ENCODE data around the gene PGAP6.

DNA sequence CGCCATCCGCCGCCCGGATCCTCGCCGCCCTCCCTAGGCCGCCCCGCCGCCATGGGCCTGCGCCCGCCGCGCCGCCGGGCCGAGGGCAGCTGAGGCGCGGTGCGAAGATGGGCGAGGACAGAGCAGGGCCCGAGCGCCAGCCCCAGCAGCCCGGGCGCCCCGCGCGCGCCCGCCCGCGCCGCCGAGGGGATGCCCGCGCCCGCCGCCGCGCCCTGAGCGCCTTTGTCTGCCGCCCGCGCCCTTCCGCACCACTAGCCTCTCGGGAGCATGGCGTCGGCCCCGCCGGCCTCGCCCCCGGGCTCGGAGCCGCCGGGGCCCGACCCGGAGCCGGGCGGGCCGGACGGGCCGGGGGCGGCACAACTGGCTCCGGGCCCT lies 43.9 kb upstream of the PGAP6 start:
- TF ChIP-seq, protein P1, sequence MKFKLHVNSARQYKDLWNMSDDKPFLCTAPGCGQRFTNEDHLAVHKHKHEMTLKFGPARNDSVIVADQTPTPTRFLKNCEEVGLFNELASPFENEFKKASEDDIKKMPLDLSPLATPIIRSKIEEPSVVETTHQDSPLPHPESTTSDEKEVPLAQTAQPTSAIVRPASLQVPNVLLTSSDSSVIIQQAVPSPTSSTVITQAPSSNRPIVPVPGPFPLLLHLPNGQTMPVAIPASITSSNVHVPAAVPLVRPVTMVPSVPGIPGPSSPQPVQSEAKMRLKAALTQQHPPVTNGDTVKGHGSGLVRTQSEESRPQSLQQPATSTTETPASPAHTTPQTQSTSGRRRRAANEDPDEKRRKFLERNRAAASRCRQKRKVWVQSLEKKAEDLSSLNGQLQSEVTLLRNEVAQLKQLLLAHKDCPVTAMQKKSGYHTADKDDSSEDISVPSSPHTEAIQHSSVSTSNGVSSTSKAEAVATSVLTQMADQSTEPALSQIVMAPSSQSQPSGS (IDR thresholded peaks at IDR 0.05; ENCODE audit: low read length): no peak
- TF ChIP-seq, protein P2, sequence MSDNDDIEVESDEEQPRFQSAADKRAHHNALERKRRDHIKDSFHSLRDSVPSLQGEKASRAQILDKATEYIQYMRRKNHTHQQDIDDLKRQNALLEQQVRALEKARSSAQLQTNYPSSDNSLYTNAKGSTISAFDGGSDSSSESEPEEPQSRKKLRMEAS (IDR thresholded peaks at IDR 0.05): no peak
- TF ChIP-seq, protein P3, sequence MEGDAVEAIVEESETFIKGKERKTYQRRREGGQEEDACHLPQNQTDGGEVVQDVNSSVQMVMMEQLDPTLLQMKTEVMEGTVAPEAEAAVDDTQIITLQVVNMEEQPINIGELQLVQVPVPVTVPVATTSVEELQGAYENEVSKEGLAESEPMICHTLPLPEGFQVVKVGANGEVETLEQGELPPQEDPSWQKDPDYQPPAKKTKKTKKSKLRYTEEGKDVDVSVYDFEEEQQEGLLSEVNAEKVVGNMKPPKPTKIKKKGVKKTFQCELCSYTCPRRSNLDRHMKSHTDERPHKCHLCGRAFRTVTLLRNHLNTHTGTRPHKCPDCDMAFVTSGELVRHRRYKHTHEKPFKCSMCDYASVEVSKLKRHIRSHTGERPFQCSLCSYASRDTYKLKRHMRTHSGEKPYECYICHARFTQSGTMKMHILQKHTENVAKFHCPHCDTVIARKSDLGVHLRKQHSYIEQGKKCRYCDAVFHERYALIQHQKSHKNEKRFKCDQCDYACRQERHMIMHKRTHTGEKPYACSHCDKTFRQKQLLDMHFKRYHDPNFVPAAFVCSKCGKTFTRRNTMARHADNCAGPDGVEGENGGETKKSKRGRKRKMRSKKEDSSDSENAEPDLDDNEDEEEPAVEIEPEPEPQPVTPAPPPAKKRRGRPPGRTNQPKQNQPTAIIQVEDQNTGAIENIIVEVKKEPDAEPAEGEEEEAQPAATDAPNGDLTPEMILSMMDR (IDR thresholded peaks at IDR 0.05; ENCODE audit: control extremely low read depth in 1 of 3, insufficient read depth in 1 of 3, low read depth in 1 of 3, low read length in 3 of 3): no peak
- TF ChIP-seq BRCA1 (IDR thresholded peaks at IDR 0.05; ENCODE audit: low read depth, low read length): no peak
- TF ChIP-seq SRF (IDR thresholded peaks at IDR 0.05; ENCODE audit: low read depth, low read length): no peak
- TF ChIP-seq CHD1 (IDR thresholded peaks at IDR 0.05; ENCODE audit: low read depth, low read length): no peak
- TF ChIP-seq POLR2A (IDR thresholded peaks at IDR 0.05; ENCODE audit: control extremely low read depth in 1 of 2, low read depth in 2 of 2, low read length in 2 of 2): no peak
- no peak for TF ChIP-seq EGR1 (IDR thresholded peaks at IDR 0.05; ENCODE audit: borderline replicate concordance, low read depth, low read length)
- no peak for TF ChIP-seq CREB1 (IDR thresholded peaks at IDR 0.05)
- TF ChIP-seq SAP30 (IDR thresholded peaks at IDR 0.05; ENCODE audit: insufficient read depth, insufficient replicate concordance, low read length): no peak

All from H1 (cell line).